NCI-H146 treated with DMSO at 0.1 percent for 48 hours (cell line): ENCODE data around the gene OR10G2.
"Not testable (repeated sequence)": the region's sequence is repeated elsewhere in the genome, so short reads cannot be mapped to it uniquely, and the experiment has no call there.

Experiments
- DNase-seq: peaks from one replicate; lab custom pipeline; 2025; ENCODE audit not compliant: unreplicated experiment; lab: John Stamatoyannopoulos, UW

The OR10G2 gene

DNA sequence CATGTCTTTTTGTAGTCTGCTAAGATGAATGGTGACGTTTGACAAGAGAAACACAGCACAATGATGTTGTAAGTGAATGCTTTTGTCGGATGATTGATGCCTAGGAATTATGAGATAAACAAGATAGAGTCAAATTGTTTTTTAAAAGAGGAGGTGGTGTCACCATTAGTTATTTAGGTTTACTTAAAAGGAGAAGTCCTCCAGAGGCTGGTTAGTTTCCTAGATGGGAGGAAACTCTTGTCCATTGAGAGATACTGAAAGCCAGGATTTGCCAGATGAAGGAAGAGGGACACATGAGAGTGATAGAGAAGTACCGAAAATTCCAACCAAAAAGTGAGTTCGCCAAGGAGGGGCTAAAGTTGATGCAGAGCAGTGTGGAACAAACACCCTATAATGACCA lies at the start of gene OR10G2:
OR10G2 (minus strand) TSS at position 101 of the 400 bp plus-strand sequence; CDS start at position 3, 98 bp downstream.
- DNase-seq = no peak

- DNase-seq = no peak
Observed at GRCh38 chr14:21680072-21680471, 45.3 kb upstream of the OR10G2 start.

- no peak for DNase-seq
Observed at GRCh38 chr14:21675566-21675965, 40.8 kb upstream of the OR10G2 start.

DNA sequence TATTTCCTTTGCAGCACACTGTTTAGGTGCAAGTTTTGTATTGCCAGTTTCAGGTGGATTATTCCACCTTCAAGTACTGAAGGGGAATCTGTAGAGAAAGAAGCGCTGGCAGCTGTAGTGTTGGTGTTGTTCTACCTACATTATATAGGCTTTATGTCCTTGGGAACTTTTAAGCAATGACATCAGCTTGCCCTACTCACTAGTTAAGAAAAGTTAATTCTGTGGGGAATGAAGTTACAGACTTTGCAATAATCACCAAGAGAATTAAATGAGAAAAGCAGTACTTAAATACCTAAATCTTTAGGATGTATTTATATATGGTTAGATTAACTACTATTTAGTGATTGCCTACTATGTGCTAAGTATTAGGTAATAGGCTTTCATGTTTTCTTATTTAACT lies 39.0 kb upstream of the OR10G2 start, which contains the start of gene OR4E1:
OR4E1 (minus strand) TSS at position 101 of the 400 bp plus-strand sequence. CDS start 2,883 bp downstream, outside the sequence.
- no peak for DNase-seq

- DNase-seq = no peak
Observed at GRCh38 chr14:21672116-21672515, 37.4 kb upstream of the OR10G2 start.

DNA sequence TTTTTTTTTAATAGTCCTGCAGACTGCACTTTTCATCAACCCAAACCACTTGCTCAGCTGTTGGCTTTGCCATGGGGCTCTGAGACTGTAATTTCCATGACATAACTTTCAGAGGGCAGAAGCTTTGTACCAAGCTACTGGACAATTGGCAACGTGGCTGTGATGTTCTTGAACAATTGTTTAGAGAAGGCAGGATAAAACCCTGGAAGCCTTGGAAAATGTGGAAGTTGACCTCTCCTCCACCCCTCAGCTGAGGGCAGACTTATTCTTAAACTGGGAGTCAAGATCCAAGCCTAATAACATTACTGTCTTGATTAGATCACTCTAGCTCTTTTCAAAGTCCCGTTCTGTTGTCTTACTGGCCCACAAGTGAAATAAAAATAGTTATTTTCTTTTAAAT lies 36.6 kb upstream of the OR10G2 start:
- no peak for DNase-seq

GRCh38 chr14:21669284-21669683 lies 34.5 kb upstream of the OR10G2 start:
- DNase-seq = no peak

DNA sequence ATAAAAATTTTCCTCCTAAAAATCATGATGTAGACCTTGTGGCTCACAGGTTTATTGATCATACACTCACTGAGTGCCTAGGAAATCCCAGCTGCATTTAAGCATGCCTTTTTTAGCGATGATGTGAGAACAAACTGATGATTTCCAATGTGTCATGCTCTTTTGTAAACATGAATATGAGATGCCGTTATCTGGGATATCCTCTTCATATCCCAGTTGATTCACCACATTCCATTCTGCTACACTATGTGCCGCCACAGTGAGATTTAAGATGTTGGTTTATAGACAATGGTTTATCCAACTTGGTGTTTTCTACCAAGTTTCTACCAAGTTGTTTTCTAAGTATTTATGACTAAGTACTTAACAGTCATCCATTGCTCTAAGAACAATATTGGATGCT lies 33.6 kb upstream of the OR10G2 start:
- DNase-seq = no peak

DNA sequence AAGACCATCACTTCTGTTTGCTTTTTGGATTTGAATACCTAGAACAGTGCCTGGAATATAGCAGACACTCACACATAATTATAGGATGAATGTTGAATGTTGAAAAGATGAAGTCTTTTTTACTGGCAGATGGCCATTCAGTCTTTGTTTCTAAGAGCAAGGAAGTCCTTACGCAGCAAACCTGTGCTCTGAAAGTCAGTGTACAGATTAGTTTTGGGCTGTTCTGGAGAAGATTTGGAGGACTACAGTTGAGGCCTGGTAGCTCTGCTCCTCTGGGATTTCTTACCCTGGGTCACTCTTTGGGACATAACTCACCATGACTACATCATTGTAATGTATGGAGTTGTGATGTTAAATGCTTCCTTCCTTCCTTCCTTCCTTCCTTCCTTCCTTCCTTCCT lies 22.2 kb upstream of the OR10G2 start:
- DNase-seq = no peak

DNA sequence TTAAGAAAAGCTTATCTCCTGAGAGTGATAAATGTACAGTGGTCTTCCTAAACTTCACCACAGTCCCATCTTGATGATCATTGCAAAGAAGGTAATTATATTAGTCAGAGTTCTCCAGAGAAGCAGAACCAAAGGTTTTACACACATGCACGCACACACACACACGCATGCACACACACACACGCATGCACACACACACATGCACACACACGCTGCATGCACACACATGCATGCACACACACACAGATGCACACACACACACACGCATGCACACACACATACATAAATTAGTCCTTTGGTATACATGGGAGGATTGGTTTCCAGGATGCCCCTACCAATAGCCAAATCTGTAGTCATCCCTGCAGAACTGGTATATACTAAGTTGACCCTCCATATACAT lies 19.5 kb upstream of the OR10G2 start:
- no peak for DNase-seq

DNA sequence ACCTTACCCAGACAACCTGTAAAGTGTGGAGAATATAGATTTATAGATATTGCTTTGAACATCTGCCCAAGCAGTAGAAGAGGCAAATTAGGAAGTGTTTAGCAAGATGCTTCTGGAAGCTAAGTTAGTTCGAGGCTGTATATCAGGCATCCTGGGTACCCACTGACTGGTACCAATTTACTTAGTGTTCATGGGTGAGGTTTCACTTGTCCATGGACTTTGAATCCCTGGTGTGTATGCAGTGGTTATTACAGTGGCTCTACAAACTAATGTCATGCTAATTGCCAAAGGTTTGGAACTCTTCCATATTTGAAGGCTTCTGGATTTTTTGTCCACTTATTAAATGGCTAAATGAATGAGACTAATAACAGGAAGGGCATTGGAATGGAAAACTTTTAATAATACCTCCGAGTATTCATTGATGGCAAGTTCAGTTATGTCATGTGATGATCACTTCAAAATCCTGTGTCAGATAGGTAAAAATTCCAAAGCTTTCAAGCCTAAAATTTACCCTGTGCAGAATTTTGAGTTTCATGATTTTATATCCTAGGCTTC lies 18.7 kb upstream of the OR10G2 start, which contains the start of gene OR4E2:
OR4E2 (plus strand) TSS at position 505 of the 555 bp plus-strand sequence. CDS start 11,248 bp downstream, outside the sequence.
- no peak for DNase-seq

GRCh38 chr14:21652209-21652808 lies 17.6 kb upstream of the OR10G2 start:
- no peak for DNase-seq

- DNase-seq = no peak
Observed at GRCh38 chr14:21647380-21647779, 12.6 kb upstream of the OR10G2 start.

GRCh38 chr14:21643407-21643806 lies 8.7 kb upstream of the OR10G2 start:
- DNase-seq = no peak

DNA sequence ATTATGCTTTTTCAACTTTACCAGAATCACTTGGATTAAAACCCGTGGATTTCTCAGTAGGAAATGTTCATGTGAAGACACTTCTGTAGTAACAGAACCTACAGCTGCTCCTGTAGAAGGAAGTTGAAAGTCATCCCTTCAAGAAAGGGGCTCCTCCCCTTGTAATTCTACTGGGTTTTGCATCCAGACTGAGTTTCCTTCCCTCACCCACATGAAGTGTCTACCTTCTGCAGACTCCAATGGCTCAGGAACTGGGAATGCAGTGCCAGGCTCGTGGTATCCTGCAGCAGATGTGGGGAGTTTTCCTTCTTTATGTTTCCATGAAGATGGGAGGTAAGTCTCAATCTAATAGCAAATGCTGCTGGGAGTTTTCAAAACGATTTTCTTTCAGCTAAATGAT lies 7.9 kb upstream of the OR10G2 start:
- DNase-seq = no peak

DNA sequence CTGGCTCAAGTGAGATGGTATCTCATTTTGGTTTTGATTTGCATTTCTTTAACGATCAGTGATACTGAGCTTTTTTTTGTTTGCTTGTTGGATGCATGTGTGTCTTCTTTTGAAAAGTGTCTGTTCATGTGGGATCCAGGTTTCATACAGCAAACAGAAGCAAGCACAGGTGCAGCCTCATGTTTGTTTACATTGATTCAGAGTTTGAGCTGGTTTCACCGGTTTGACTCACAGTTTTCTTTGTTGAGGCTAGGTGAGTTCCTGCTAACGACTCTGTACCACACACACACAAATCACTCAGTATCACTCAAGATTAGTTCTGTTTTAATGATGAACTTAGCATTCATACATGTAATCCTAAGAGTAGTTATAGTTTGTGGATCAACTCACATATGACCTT lies 3.7 kb downstream of the OR10G2 start:
- DNase-seq = no peak

DNA sequence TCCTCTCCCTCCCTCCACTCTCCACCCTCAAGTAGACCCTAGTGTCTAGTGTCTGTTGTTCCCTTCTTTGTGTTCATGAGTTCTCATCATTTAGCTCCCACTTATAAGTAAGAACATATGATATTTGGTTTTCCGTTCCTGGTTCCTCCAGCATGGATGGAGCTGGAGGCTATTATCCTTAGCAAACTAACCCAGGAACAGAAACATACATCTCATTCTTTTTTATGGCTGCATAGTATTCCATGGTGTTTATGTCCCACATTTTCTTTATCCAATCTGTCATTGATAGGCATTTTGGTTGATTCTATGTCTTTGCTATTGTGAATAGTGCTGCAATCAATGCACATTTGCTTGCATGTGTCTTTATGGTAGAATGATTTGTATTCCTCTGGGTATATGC lies 4.2 kb downstream of the OR10G2 start:
- DNase-seq = not testable (repeated sequence)

- no peak for DNase-seq
Observed at GRCh38 chr14:21626491-21627230, 8.1 kb downstream of the OR10G2 start.

DNA sequence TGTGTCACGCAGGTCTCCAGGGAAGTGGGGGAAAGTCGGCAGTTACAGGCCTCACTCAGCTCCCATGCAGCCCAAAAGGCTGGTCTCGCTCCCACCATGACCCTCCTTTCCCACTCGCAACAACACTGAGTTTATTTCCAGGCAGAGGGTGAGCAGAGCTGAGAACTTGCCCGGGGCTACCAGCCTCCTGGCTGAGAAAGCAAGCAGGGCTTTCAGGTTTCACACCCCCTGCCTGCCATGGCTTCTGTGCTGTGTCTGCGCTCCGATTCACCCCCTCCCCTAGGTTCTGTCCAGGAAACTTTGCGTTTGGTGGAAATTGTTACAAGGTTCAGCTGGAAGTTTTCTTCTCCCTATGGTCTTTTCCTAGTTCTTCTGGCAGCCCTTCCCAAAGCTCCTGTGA lies 17.1 kb downstream of the OR10G2 start:
- no peak for DNase-seq

DNA sequence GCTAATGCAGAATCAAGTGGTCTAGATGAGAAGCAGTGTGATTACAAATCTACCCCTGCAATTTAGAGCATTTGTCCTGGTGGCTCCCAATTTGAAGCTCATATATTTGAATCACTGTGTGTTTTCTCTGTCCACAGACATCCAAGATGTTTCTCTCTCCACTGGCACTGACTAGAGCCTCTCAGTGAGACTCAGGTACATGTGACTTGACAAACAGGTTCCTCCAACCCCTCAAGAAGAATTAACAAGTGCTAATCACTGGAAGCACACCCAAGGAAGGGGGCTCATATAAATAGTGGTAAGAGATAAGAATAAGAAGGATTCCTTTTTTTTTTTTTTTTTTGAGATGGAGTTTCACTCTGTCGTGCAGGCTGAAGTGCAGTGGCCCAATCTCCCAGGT lies 20.5 kb downstream of the OR10G2 start:
- DNase-seq = no peak

DNA sequence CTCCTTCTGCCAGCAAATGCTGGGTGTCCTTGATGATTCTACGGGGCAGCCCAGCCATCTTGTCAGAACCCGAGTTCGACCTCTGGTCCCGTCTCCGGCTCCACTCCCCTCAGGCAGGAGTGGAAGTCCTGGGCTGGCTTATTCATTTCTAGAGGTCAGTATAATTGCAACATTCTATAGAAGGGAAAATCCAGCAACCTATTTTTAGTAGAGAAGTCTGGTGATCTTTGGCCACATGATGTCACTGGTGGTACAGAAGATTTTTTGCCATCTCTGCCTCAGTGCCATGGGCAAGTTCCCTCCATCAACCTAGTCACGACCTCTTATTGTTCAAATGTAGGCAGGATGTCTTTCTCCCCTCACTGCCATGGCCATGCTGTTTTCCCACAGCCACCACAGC lies 22.4 kb downstream of the OR10G2 start:
- DNase-seq = no peak

GRCh38 chr14:21602181-21602580 lies 32.6 kb downstream of the OR10G2 start:
- not testable (repeated sequence) for DNase-seq
